Spinal cord (tissue), 10 donors: ENCODE data around the gene APLNR. TPM values are rescaled to one million over a fixed set of nuclear protein-coding genes. Genes with fewer than 3 reads are reported as not detected.
A peak's percentile ranks its signal among the peaks of the same experiment; 100 is the strongest.

Experiments used
- DNase-seq, 6 donors: peaks; one replicate each; pipeline versions ENCODE4 v3.0.0 to v3.0.0-alpha.2; 2013 to 2015; ENCODE audit warnings: low spot score in 6 of 6, low read depth in 4 of 6
- H3K27ac ChIP-seq: one replicate; pipeline ENCODE4 v1.5.1; 2013; ENCODE audit warnings: low read depth, low read length, control low read depth
- H3K27me3 ChIP-seq: one replicate; pipeline ENCODE4 v1.6.1; 2013; ENCODE audit warnings: low read length; ENCODE audit not compliant: control insufficient read depth, insufficient read depth
- H3K36me3 ChIP-seq: one replicate; pipeline ENCODE4 v1.6.1; 2013; ENCODE audit warnings: low read length; ENCODE audit not compliant: control insufficient read depth, insufficient read depth
- H3K4me1 ChIP-seq: one replicate; pipeline ENCODE4 v1.6.1; 2013; ENCODE audit warnings: low read length; ENCODE audit not compliant: control insufficient read depth, insufficient read depth
- H3K4me3 ChIP-seq: one replicate; pipeline ENCODE4 v1.5.1; 2013; ENCODE audit warnings: low read depth, low read length, control low read depth
- H3K9me3 ChIP-seq: one replicate; pipeline ENCODE4 v1.6.1; 2013; ENCODE audit warnings: low read length; ENCODE audit not compliant: control insufficient read depth, insufficient read depth
- WGBS: methylation state at CpG from one replicate; pipeline ENCODE4 v1.1.5; 2013; ENCODE audit warnings: missing lambda C conversion rate; ENCODE audit not compliant: insufficient coverage; 5-methylcytosine and 5-hydroxymethylcytosine counted together
- polyA plus RNA-seq, 2 donors: library from polyadenylated mRNA; unstranded; fragments of 120-200 nt; gene quantifications; one replicate each; pipeline ENCODE4 v1.2.1, GENCODE V29; 2013; ENCODE audit not compliant: insufficient read length in 2 of 2
- total RNA-seq, 2 donors: library from RNA; depleted of rRNA in 1 of 2; stranded (reverse); fragments of 120-200 nt in 1 of 2; fragments of >200 nt in 1 of 2; gene quantifications; one replicate each; pipeline versions ENCODE4 v1.2.3 to v1.2.4, GENCODE V29; 2013 to 2014
- donor health status: healthy.

Gene APLNR
- total and polyA plus RNA-seq, 4 donors: 47.5 to 71.1 (median 49.9) TPM

GRCh38 chr11:57224128-57224527, 12.9 kb downstream of the APLNR start:
- DNase-seq: peak in 2 of 6 donors; percentile 60 to 72
- H3K9me3 ChIP-seq: no peaks in the 10 kb centered on the region
- no peaks in the 10 kb centered on the region for H3K36me3 ChIP-seq
- no peak overlapping the region for H3K27ac ChIP-seq
- H3K4me1 ChIP-seq: no peaks in the 10 kb centered on the region
- 5% methylated on average over 2 of the region's 2 CpGs for WGBS
- H3K4me3 ChIP-seq: no peak overlapping the region
- no peaks in the 10 kb centered on the region for H3K27me3 ChIP-seq

GRCh38 chr11:57223601-57224000, 13.4 kb downstream of the APLNR start:
- no peak overlapping the region for H3K27ac ChIP-seq
- 38% methylated on average over 2 of the region's 3 CpGs for WGBS
- H3K4me1 ChIP-seq: no peaks in the 10 kb centered on the region
- H3K4me3 ChIP-seq: no peak overlapping the region
- no peak for DNase-seq
- no peaks in the 10 kb centered on the region for H3K36me3 ChIP-seq
- no peaks in the 10 kb centered on the region for H3K9me3 ChIP-seq
- H3K27me3 ChIP-seq: no peaks in the 10 kb centered on the region

GRCh38 chr11:57222239-57222638, 14.8 kb downstream of the APLNR start:
- Histone ChIP-seq H3K4me1 (no peaks in the 10 kb centered on the region), H3K27me3 (no peaks in the 10 kb centered on the region), H3K36me3 (no peaks in the 10 kb centered on the region), H3K4me3 (no peak overlapping the region), H3K27ac (no peak overlapping the region), H3K9me3 (no peaks in the 10 kb centered on the region)
- WGBS: 71% methylated on average over 1 of the region's 1 CpG
- no peak for DNase-seq

GRCh38 chr11:57219021-57219627, 17.9 kb downstream of the APLNR start:
- H3K27ac ChIP-seq: no peak overlapping the region
- H3K9me3 ChIP-seq: no peaks in the 10 kb centered on the region
- no peaks in the 10 kb centered on the region for H3K27me3 ChIP-seq
- H3K4me3 ChIP-seq: no peak overlapping the region
- H3K4me1 ChIP-seq: peaks cover 6% of the 10 kb centered on the region
- 58% methylated on average over 6 of the region's 6 CpGs for WGBS
- no peak for DNase-seq
- no peaks in the 10 kb centered on the region for H3K36me3 ChIP-seq

- Histone ChIP-seq H3K4me1 (peaks cover 18% of the 10 kb centered on the region), H3K27me3 (no peaks in the 10 kb centered on the region), H3K27ac (no peak overlapping the region), H3K36me3 (no peaks in the 10 kb centered on the region), H3K9me3 (no peaks in the 10 kb centered on the region), H3K4me3 (no peak overlapping the region)
- 51% methylated on average over 4 of the region's 4 CpGs for WGBS
- no peak for DNase-seq
These were observed 20.0 kb downstream of the APLNR start for GRCh38 chr11:57217053-57217452.

- no CpG with 5 or more reads among the region's 4 CpGs for WGBS
- H3K4me3 ChIP-seq: no peak overlapping the region
- no peaks in the 10 kb centered on the region for H3K27me3 ChIP-seq
- no peaks in the 10 kb centered on the region for H3K36me3 ChIP-seq
- H3K4me1 ChIP-seq: peaks cover 18% of the 10 kb centered on the region
- no peak overlapping the region for H3K27ac ChIP-seq
- H3K9me3 ChIP-seq: no peaks in the 10 kb centered on the region
- DNase-seq: no peak
These were observed 20.6 kb downstream of the APLNR start for GRCh38 chr11:57216463-57216862.

- peak overlapping the region; percentile 83 for H3K27ac ChIP-seq
These were observed 22.6 kb downstream of the APLNR start for GRCh38 chr11:57214494-57214893.

GRCh38 chr11:57214098-57214417, 23.0 kb downstream of the APLNR start:
- Histone ChIP-seq H3K4me1 (peaks cover 18% of the 10 kb centered on the region), H3K4me3 (no peak overlapping the region), H3K9me3 (no peaks in the 10 kb centered on the region), H3K36me3 (no peaks in the 10 kb centered on the region), H3K27me3 (no peaks in the 10 kb centered on the region), H3K27ac (peak overlapping the region; percentile 83)
- DNase-seq: peak in 2 of 6 donors; percentile 74 to 82
- WGBS: 14% methylated on average over 2 of the region's 2 CpGs

More at GRCh38 chr11:57214494-57214893, 22.6 kb downstream of the APLNR start:
- Histone ChIP-seq H3K36me3 (no peaks in the 10 kb centered on the region), H3K9me3 (no peaks in the 10 kb centered on the region), H3K4me3 (no peak overlapping the region), H3K4me1 (peaks cover 18% of the 10 kb centered on the region), H3K27me3 (no peaks in the 10 kb centered on the region)
- WGBS: no CpG with 5 or more reads among the region's 3 CpGs
- no peak for DNase-seq

- H3K4me3 ChIP-seq: no peak overlapping the region
- H3K4me1 ChIP-seq: peaks cover 18% of the 10 kb centered on the region
- no peaks in the 10 kb centered on the region for H3K9me3 ChIP-seq
- peak overlapping the region; percentile 83 for H3K27ac ChIP-seq
- no peaks in the 10 kb centered on the region for H3K36me3 ChIP-seq
- WGBS: 5% methylated on average over 8 of the region's 9 CpGs
- peak in 5 of 6 donors; percentile 63 to 98 (median 76) for DNase-seq
- no peaks in the 10 kb centered on the region for H3K27me3 ChIP-seq
These were observed 23.5 kb downstream of the APLNR start for GRCh38 chr11:57213342-57214097.

- Histone ChIP-seq H3K27me3 (no peaks in the 10 kb centered on the region), H3K36me3 (no peaks in the 10 kb centered on the region), H3K27ac (no peak overlapping the region), H3K4me3 (no peak overlapping the region), H3K4me1 (peaks cover 22% of the 10 kb centered on the region), H3K9me3 (no peaks in the 10 kb centered on the region)
- WGBS: 53% methylated on average over 1 of the region's 7 CpGs
- no peak for DNase-seq
These were observed 26.3 kb downstream of the APLNR start for GRCh38 chr11:57210781-57211180.
